Measurements from ENCODE around the gene IFI44L.
A peak's percentile ranks its signal among the peaks of the same experiment; 100 is the strongest.

The IFI44L gene

DNA sequence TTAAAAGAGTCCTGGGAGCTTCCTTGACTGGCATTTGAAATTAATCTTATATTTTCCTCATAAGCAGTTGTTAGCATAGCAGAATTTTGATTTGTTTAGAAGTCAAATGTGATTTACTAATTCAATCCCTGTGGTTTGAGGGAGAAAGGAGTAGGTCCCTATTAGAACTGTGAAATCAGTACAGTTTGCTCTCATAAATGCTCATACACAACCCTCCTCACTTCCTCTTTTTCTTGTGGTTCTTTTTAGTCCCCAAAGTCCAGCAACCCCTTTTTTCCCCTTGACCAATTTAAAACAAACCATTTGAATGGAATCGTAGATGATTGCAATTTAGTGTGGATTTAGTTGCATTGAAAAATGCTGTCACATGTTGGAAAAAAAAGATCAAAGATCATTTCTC is 20.2 kb downstream of the IFI44L start:
- DNase-seq (ENCODE audit: low spot score): no peak

- no peak for DNase-seq (ENCODE audit: low spot score)
Measured at GRCh38 chr1:78641558-78641957, 21.3 kb downstream of the IFI44L start.

GRCh38 chr1:78645723-78646122 is 25.5 kb downstream of the IFI44L start:
- no peak for DNase-seq (ENCODE audit: low spot score)

DNA sequence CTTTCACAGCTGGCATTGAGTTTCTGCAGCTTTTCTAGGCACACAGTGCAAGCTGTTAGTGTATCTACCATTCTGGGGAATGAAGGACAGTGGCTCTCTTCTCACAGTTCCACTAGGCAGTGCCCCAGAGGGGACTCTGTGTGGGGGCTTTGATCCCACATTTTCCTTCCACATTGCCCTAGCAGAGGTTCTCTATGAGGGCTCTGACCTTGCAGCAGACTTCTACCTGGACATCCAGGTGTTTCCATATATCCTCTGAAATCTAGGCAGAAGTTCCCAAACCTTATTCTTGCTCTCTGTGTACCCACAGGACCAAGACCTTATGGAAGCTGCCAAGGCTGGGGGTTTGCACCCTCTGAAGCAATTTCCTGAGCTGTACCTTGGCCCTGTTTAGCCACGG is 27.0 kb downstream of the IFI44L start:
- no peak for DNase-seq (ENCODE audit: low spot score)

DNA sequence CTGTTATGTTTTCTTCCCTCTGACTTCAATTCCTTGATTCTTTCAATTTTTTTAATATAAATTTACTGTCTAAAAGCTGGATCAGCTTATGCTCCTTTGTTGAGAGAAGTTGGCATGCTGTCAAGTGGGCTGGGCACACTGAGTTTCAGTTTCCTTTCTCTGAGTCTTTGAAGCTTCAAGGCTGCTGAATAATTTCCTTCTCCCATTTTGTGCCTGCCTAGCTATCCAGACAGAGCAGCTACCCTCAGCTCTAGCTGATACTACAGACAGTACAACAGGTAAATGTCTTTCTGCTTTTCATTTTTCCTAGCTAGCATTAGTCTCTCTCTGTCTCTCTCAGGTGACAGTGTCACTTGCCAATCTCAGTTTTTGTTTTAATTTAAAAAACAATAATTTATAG is 29.4 kb downstream of the IFI44L start, which contains the start of gene IFI44:
Gene IFI44, plus strand, starts transcription at position 204 of the 400 bp plus-strand sequence. CDS start 365 bp downstream, outside the sequence.
- DNase-seq (ENCODE audit: low spot score): no peak

DNA sequence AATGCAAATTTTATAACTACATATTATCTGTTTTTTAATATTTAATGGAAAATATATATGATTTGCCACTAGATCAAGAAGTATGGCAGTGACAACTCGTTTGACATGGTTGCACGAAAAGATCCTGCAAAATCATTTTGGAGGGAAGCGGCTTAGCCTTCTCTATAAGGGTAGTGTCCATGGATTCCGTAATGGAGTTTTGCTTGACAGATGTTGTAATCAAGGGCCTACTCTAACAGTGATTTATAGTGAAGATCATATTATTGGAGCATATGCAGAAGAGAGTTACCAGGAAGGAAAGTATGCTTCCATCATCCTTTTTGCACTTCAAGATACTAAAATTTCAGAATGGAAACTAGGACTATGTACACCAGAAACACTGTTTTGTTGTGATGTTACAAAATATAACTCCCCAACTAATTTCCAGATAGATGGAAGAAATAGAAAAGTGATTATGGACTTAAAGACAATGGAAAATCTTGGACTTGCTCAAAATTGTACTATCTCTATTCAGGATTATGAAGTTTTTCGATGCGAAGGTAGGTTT is 29.9 kb downstream of the IFI44L start:
- DNase-seq (ENCODE audit: low spot score): no peak

- DNase-seq (ENCODE audit: low spot score): peak; percentile 41
Measured at GRCh38 chr1:78651241-78651640, 31.0 kb downstream of the IFI44L start.

- no peak for DNase-seq (ENCODE audit: low spot score)
Measured at GRCh38 chr1:78652019-78652560, 31.8 kb downstream of the IFI44L start.

- no peak for DNase-seq (ENCODE audit: low spot score)
Measured at GRCh38 chr1:78658901-78659300, 38.7 kb downstream of the IFI44L start.

DNA sequence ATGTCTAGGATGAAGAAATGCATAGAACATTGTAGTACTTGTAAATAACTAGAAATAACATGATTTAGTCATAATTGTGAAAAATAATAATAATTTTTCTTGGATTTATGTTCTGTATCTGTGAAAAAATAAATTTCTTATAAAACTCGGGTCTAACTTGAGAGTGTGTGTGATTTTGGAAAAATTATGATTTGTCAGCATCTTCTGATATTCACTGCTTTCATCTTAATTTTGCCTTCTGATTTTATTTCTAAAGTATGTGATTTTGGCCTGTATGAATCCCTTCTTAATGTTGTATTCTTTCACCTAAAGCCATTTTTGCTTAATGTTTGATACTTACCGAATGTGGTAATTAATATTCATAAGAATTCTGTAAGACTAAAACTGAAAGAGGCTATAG is 43.7 kb downstream of the IFI44L start:
- DNase-seq (ENCODE audit: low spot score): no peak

DNA sequence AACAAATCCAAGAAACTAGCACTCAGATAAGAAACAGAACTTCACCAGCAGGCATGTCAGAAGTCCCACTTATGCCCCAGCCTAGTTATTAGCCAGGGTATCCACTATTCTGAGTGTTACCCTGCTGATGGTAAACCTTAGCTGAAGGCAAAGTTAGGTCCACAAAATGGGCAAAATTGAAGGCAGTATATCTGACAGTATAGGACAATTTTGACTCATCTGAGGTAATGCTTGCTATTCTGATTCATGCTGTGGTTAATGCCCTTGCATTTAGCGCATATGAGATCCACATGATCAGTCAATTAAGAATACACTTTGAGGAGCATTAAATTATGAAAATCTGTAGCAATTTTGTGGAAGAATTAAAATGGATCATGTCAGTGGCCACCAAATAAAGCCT is 44.5 kb downstream of the IFI44L start:
- DNase-seq (ENCODE audit: low spot score): no peak

GRCh38 chr1:78665809-78666208 is 45.6 kb downstream of the IFI44L start:
- no peak for DNase-seq (ENCODE audit: low spot score)

DNA sequence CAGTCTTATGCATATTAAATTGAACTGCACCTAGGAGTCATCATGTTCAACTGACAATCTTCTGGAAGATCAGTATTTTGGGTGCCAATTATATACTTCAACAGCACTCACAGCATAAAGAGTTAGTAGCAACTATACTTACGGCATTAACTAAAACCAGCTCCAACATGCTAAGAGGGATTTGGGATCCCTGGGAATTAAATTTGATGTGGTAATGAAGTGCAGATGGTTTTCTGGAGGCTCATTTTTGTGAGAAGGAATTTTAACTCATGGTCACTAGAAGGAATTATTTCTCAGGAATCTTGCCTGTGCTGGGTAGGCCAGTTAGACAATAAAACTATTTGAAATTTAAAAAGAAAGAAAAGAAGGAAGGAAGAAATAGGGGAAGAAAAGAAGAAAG is 47.7 kb downstream of the IFI44L start:
- peak; percentile 62 for DNase-seq (ENCODE audit: low spot score)

- DNase-seq (ENCODE audit: low spot score): peak; percentile 67
Measured at GRCh38 chr1:78668427-78668826, 48.2 kb downstream of the IFI44L start.

DNA sequence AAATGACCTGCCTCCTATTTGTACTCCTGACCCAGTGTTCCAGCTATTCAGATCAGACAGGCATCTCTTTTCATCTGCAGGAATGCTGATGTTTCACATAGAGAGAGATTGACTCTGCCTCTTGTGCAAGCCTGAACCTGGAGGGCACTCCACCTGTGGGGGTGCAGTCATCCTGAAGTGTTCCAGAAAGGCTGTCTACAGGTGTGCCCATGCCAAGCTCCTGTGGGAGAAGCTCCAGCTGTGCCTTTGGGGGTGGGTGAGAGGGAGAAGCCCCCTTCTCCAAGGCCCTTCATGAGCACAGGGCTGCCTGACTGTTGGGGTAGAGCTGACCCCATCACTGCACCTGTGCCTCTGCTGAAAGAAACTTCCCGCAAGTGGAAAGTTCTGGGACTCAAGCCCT is 52.2 kb downstream of the IFI44L start:
- DNase-seq (ENCODE audit: low spot score): no peak

DNA sequence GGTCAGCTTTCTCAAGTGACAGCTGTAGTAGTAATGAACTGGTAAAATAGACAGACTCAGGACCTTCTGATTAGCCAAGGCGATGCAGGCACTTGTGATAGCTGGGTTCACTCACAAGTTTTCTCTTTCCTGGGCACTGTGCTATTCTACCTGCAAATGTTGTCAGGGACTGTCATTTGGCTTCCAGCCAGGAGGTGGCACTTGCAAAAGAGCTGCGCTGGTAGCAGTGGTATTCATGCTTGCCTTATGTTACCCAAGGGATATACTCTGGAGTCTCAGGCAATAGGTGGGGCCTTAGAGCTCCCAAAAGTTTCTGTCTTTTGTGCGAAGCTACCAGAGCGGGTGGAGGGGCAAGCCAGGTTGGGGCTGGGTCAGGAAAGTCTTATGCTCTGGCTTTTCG is 52.9 kb downstream of the IFI44L start:
- DNase-seq (ENCODE audit: low spot score): no peak

DNA sequence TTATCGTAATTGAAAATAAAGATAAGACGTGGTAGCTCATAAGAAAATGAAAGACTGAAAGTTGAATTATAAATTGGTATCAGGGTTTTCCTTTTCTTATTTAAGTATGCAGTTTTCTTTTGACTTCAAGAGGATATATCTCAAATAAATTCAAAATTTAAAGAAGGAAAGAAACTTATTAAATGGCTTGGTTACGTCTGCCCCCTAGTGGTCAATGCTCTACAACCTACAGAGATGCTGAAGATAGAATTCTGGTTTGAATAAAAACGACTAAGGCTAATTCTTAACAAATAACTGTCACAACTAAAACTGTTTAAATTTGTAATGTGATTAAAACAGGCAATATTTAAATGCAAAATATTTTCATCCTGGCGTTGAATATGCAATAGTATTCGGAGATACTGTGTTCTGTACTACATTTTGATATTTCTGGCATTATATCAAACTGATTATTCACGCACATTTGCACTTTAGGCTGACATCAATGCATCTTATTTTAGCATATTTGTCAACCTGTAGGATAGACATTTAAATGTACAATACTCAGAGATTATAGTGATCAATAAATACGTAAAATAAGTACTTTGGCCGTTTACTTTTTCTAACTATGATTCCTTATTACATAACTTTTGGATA is 56.2 kb downstream of the IFI44L start:
- DNase-seq (ENCODE audit: low spot score): peak; percentile 57

- DNase-seq (ENCODE audit: low spot score): no peak
Measured at GRCh38 chr1:78676993-78677392, 56.7 kb downstream of the IFI44L start.

DNA sequence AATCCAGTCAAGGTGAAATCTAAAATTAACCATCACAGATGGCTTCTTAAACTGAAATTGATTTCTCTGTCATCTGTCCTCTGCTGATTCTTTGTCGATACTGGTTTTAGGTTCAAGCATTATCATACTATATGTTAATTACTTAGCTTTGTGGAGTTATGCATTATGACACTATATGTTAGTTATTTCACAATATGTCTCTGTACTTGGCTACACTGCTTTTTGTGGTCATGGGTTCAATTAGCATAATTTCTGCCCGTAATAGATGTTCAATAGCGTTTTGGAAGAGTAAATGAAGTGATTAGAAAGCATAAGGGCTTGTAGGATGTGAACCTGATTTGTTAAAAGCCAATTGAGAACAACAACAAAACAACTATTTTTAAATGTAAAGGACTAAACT is 57.5 kb downstream of the IFI44L start:
- DNase-seq (ENCODE audit: low spot score): no peak

DNA sequence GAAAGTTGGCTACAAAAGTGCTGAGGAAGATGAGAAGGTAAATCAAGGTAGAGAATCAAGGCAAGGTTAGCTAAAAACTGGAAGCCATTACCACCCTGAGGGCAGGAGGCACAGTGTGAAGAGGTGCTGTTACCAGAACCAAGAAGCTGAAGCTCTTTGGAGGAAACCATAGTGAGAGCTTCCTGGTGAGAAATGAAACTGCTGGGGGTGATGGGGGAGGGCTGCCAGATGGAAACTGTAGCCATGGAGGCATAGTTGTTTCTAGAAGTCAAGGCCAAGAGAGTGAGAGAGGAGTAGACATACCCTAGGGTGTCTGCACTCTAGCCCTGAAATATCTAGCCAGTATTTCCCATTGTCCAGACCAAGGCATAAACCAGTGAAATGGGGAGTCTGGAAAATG is 58.1 kb downstream of the IFI44L start:
- DNase-seq (ENCODE audit: low spot score): no peak

- no peak for DNase-seq (ENCODE audit: low spot score)
Measured at GRCh38 chr1:78681265-78681664, 61.0 kb downstream of the IFI44L start.

DNA sequence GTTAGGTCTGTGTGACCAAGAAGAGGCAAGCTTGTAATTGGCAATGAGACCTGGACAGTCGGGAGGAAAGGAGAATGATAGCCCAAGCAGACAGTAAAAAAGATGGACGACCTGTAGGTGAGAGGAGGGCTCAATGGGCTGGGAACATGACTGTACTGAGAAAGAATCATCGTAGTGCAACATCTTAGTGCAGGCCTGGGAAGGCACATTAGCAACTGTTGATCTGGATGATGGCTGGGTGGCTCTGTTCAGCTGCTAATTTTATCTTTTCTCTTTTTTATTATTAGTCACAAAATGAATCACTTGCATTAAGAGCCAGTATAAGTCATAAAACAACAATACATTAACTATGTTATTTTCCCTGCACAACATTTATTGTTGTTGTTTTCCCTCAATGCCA is 62.2 kb downstream of the IFI44L start:
- no peak for DNase-seq (ENCODE audit: low spot score)

DNA sequence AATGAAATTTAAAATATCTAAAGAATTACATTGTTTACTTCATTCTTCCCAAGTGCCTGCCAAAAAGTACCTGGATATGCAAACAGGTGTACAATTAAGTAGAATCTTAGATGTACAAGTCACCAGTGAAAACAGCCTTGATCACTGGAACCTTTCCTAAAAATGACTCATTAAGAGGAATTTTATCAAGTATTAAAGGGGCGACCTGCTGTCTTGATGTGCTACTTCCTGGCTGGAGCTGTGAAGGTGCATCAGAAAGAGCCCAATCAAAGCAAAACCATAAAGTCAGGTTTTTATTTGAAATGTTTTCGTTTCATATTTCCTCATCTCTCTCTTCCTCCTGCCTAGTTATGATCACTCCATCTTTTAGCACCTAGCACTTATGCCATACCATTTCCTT is 62.8 kb downstream of the IFI44L start:
- DNase-seq (ENCODE audit: low spot score): no peak

DNA sequence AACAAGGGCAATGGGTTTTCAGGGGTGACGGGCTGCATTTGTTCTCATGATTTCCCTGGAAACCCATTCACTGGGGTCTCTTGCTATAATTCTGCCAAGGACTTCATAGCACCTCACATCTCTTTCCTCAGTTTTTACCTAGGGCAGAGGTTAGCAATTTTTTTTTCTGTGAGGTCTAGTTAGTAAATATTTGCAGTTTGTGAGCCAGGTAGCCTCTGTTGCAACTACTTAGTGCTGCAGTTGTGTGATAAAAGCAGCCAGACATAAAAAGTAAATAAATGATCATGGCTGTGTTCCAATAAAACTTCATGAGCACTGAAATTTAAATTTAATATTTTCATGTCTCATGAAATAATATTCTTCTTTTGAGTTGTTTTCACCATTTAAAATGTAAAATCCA is 67.1 kb downstream of the IFI44L start:
- DNase-seq (ENCODE audit: low spot score): no peak
